HEK293 (cell line): ENCODE results near the gene NXN.

Experiments used
- CTCF ChIP-seq: fragments of 450-650 bp; formaldehyde crosslinking; IDR thresholded peaks from 2 replicates; pipeline ENCODE4 v1.5.1; 2016; ENCODE audit warnings: missing biosample characterization, missing genetic modification characterization
- HOXA7 ChIP-seq: sonication (generic); formaldehyde crosslinking; IDR thresholded peaks from 2 replicates; pipeline ENCODE4 v1.8.1; 2022; ENCODE audit warnings: missing genetic modification reagents, borderline replicate concordance
- SP7 ChIP-seq: fragments of 450-650 bp; formaldehyde crosslinking; IDR thresholded peaks from 2 replicates; pipeline ENCODE4 v1.5.1; 2016; ENCODE audit warnings: missing biosample characterization, missing genetic modification characterization
- ZBTB48 ChIP-seq: fragments of 450-650 bp; formaldehyde crosslinking; IDR thresholded peaks from 2 replicates; pipeline ENCODE4 v1.5.1; 2016; ENCODE audit warnings: missing biosample characterization, missing genetic modification characterization
- ZNF133 ChIP-seq: fragments of 450-650 bp; formaldehyde crosslinking; IDR thresholded peaks from 2 replicates; pipeline ENCODE4 v1.5.1; 2016; ENCODE audit warnings: missing biosample characterization, missing genetic modification characterization
- ZNF274 ChIP-seq, 2 experiments: fragments of 200-500 bp in 1 of 2; fragments of 450-650 bp in 1 of 2; sonication (Bioruptor generic) in 1 of 2; formaldehyde crosslinking in 1 of 2; IDR thresholded peaks; 2 replicates each; pipeline versions ENCODE4 v1.5.1 to v1.6.1; 2014 to 2016; ENCODE audit warnings: borderline replicate concordance in 1 of 2, inconsistent platforms in 1 of 2, low read length in 1 of 2, missing biosample characterization in 1 of 2, missing genetic modification characterization in 1 of 2
- ZNF391 ChIP-seq: fragments of 450-650 bp; formaldehyde crosslinking; IDR thresholded peaks from 2 replicates; pipeline ENCODE4 v1.5.1; 2016; ENCODE audit warnings: low read depth, missing biosample characterization, missing genetic modification characterization, borderline replicate concordance

GRCh38 chr17:1022278-1023024 lies 42.9 kb upstream of the NXN start:
- TF ChIP-seq ZNF391 (tag by site-specific recombination) (no peak), ZNF274 (IDR thresholded peaks at IDR 0.05; ENCODE audit: low read length) (no peak), ZNF274 (tag by site-specific recombination; IDR thresholded peaks at IDR 0.05; ENCODE audit: borderline replicate concordance) (no peak), ZBTB48 (tag by site-specific recombination) (no peak), CTCF (tag by site-specific recombination) (no peak), SP7 (no peak), HOXA7 (no peak), ZNF133 (tag by site-specific recombination) (no peak)
